NCI-H345 treated with DMSO at 0.1 percent for 48 hours (cell line): Measurements from ENCODE around the gene KRT38.
"Not testable (repeated sequence)": the region's sequence is repeated elsewhere in the genome, so short reads cannot be mapped to it uniquely, and the experiment has no call there.

Experiments
- DNase-seq: peaks from one replicate; lab custom pipeline; 2025; ENCODE audit not compliant: unreplicated experiment; lab: John Stamatoyannopoulos, UW

KRT38 gene

GRCh38 chr17:41396340-41396739 lies 44.4 kb downstream of the KRT38 start:
- no peak for DNase-seq

- DNase-seq: no peak
Measured at GRCh38 chr17:41395611-41396010, 45.2 kb downstream of the KRT38 start.

- not testable (repeated sequence) for DNase-seq
Measured at GRCh38 chr17:41395044-41395443, 45.7 kb downstream of the KRT38 start.

GRCh38 chr17:41394254-41394996 lies 46.4 kb downstream of the KRT38 start:
- no peak for DNase-seq

GRCh38 chr17:41393826-41394225 lies 47.0 kb downstream of the KRT38 start:
- DNase-seq: no peak

GRCh38 chr17:41393294-41393693 lies 47.5 kb downstream of the KRT38 start:
- DNase-seq: no peak

- DNase-seq: no peak
Measured at GRCh38 chr17:41392278-41392677, 48.5 kb downstream of the KRT38 start.

GRCh38 chr17:41391535-41391934 lies 49.2 kb downstream of the KRT38 start:
- DNase-seq: no peak

- no peak for DNase-seq
Measured at GRCh38 chr17:41390411-41390938, 50.3 kb downstream of the KRT38 start.

GRCh38 chr17:41387670-41388069 lies 53.1 kb downstream of the KRT38 start:
- DNase-seq: no peak

- DNase-seq: no peak
Measured at GRCh38 chr17:41386227-41386626, 54.6 kb downstream of the KRT38 start.
